ENCODE data around the gene CAPZA1.

The CAPZA1 gene

GRCh38 chr1:112676543-112676942, 56.9 kb downstream of the CAPZA1 start:
- no peak for DNase-seq (ENCODE audit: low read depth in 2 of 2)

GRCh38 chr1:112677501-112677900, 57.9 kb downstream of the CAPZA1 start:
- no peak for DNase-seq (ENCODE audit: low read depth in 2 of 2)

DNA sequence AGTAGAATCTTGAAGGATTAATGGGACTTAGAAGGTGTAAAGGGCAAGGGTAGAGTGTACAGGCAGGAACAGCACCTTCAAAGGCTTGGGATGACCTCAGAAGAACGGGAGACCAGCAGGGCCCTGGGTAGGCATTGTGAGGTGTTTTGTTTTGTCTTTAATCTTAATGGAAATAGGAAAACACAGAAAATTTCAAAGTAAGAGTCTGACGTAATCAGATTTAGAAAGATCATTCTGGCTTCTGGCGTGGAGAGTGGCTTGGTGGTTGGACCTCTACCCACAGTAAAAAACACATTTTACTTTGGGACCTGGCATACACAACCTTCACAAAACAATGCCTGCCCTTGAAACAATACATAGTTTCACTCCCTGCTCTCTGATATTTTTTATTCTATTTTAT, 59.0 kb downstream of the CAPZA1 start:
- DNase-seq (ENCODE audit: low read depth in 2 of 2) = no peak

GRCh38 chr1:112685913-112686312, 66.3 kb downstream of the CAPZA1 start:
- no peak for DNase-seq (ENCODE audit: low read depth in 2 of 2)

DNA sequence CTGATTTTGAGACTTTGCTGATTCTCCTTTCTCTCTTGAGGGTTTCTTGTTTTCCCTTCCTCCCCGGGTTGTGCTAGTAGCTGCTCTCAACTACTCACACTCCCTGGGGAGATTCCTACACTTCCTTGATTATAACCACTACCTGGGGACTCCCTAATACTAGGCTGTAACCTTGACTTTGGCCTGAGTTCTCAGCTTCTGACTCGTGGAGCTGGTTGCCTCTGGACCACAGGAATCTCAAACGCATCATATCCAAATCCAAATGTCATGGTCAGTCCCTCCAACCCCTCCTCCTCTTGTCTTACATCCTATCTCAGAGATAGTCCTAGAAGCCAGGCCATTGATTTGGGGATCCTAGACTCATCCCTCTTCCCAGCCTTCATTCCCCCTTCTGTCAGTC, 66.8 kb downstream of the CAPZA1 start:
- DNase-seq (ENCODE audit: low read depth in 2 of 2) = no peak

GRCh38 chr1:112686835-112687234, 67.2 kb downstream of the CAPZA1 start:
- DNase-seq (ENCODE audit: low read depth in 2 of 2) = no peak

- DNase-seq (ENCODE audit: low read depth in 2 of 2) = no peak
Observed at GRCh38 chr1:112687361-112687760, 67.7 kb downstream of the CAPZA1 start.

DNA sequence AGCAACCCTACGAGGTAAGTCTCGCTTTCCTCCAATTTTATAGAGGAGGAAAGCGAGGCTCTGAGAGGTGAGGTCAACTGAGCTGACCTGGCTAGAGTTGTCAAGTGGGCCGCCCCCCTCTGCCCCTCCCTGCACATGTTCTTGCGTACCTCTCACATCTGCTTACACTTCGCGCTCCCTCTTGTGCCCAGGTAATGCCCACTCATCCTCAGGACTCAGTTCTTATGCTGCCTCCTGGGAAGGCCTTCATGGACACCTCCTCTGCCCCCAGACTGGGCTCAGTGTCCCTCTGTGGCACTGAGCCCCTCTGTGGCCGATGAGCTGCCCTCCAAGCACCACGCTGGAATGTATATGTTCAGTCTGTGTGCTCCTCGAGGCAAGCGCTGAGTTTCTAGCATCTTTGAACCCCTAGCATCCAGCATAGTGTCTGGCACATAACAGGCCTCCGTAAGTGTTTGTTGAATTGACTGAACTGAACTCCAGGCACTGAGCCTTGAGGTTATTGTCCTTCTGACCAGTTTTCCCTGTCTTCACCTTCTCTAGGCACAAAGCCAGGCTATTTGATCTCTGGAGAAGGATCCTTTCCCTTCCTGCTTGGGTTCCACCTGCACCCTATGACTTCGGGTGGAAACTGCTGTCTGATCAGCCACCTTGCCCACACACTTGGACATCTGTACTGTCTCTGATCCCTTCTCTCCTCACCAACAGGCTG, 68.3 kb downstream of the CAPZA1 start:
- no peak for DNase-seq (ENCODE audit: low read depth in 2 of 2)

- no peak for DNase-seq (ENCODE audit: low read depth in 2 of 2)
Observed at GRCh38 chr1:112688781-112689193, 69.2 kb downstream of the CAPZA1 start.

DNA sequence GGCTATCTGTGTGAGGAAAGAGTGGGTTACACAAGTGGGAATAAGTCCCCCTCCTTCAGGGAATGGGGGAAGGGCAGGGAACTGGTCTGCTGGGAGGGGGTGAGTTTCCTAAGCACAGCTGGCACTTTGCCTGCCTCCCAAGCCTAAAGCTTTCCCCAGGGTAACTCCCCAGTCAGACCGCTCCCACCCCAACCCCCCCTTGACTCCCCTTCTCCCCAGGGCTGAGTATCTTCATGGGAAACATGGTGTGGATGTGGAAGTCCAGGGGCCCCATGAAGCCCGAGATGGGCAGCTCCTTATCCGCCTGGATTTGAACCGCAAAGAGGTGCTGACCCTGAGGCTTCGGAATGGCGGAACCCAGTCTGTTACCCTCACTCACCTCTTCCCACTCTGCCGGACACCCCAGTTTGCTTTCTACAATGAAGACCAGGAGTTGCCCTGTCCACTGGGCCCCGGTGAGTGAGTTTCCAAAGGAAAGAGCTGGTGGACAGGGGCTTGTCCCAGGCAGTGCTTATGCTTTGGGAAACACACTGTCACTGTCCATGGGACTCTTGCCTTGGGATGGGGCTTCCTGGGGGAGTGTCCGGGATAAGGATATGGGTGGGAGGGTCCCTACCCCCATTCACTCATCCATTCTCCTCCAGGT, 69.7 kb downstream of the CAPZA1 start:
- no peak for DNase-seq (ENCODE audit: low read depth in 2 of 2)

DNA sequence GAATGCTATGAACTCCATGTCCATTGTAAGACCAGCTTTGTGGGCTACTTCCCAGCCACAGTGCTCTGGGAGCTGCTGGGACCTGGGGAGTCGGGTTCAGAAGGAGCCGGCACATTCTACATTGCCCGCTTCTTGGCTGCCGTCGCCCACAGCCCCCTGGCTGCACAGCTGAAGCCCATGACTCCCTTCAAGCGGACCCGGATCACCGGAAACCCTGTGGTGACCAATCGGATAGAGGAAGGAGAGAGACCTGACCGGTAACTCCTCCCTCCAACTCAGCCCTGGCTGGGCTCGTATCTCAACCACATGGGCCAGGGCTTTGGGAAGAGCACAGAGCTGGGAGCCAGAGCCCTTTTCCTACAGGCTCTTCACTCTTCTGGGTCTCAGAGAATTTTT, 70.2 kb downstream of the CAPZA1 start:
- no peak for DNase-seq (ENCODE audit: low read depth in 2 of 2)

DNA sequence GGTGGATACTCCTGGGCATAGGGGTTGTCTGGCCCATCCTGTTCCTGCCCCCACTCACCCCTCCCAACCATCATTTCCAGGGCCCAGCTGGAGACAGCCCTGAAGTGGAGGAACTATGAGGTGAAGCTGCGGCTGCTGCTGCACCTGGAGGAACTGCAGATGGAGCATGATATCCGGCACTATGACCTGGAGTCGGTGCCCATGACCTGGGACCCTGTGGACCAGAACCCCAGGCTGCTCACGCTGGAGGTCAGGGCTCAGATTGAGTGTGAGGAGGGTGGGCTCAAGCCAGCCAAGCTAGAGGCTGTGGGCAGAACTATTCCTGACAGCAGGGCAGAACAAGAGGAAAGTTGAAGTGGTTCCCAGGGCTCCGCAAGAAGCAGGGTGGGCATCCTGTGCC, 73.0 kb downstream of the CAPZA1 start:
- no peak for DNase-seq (ENCODE audit: low read depth in 2 of 2)

- no peak for DNase-seq (ENCODE audit: low read depth in 2 of 2)
Observed at GRCh38 chr1:112693821-112694220, 74.2 kb downstream of the CAPZA1 start.

DNA sequence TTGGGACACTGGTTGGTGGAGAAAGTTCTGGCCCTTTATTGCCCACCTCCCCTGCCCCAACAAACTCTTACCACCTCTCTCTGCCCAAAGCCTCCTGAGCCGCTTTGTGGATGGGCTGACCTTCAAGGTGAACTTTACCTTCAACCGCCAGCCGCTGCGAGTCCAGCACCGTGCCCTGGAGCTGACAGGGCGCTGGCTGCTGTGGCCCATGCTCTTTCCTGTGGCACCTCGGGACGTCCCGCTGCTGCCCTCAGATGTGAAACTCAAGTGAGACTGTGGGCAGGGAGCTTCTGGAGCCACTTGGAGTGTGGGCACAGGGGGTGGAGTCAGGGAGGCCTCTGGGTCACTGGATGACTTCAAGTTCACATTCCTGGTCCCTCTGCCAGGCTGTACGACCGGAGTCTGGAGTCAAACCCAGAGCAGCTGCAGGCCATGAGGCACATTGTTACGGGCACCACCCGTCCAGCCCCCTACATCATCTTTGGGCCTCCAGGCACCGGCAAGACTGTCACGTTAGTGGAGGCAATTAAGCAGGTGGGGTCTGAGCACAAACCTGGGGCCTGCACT, 74.8 kb downstream of the CAPZA1 start:
- no peak for DNase-seq (ENCODE audit: low read depth in 2 of 2)

DNA sequence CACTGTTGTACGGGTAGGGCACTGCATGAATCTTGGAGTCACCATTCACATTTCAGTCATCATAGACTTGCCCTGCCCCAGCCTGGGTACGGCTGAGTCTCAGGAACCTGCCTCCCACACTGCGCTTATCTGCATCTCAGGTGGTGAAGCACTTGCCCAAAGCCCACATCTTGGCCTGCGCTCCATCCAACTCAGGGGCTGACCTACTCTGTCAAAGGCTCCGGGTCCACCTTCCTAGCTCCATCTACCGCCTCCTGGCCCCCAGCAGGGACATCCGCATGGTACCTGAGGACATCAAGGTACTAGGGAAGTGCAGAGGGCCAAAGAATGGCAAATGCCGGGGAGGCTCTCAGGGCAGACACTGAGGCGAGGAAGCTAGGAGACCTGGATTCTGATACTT, 75.6 kb downstream of the CAPZA1 start:
- DNase-seq (ENCODE audit: low read depth in 2 of 2) = no peak

DNA sequence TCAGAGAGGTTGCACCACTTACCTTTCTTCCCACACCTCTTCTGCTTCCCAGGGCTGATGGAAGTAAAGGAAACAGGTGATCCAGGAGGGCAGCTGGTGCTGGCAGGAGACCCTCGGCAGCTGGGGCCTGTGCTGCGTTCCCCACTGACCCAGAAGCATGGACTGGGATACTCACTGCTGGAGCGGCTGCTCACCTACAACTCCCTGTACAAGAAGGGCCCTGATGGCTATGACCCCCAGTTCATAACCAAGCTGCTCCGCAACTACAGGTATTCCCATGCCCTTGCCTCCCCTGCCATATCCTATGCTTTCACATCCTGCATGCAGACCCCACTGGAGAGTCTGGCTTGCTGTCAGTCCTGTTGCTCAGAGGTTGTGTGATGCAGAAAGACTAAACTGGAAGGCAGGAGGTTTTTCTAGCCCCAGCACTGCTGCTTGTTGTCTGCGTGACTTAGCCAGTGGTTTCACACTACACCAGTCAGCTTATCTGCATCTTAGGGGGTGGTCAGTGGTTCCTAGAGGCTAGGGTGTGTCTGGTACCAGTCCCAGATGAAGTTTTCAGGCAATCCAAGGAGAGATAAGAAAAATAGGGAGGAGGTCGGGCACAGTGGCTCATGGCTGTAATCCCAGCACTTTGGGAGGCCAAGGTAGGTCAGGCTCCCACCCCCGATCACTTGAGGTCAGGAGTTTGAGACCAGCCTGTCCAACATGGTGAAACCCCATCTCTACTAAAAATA, 77.1 kb downstream of the CAPZA1 start:
- no peak for DNase-seq (ENCODE audit: low read depth in 2 of 2)

GRCh38 chr1:112697781-112698201, 78.2 kb downstream of the CAPZA1 start:
- no peak for DNase-seq (ENCODE audit: low read depth in 2 of 2)

DNA sequence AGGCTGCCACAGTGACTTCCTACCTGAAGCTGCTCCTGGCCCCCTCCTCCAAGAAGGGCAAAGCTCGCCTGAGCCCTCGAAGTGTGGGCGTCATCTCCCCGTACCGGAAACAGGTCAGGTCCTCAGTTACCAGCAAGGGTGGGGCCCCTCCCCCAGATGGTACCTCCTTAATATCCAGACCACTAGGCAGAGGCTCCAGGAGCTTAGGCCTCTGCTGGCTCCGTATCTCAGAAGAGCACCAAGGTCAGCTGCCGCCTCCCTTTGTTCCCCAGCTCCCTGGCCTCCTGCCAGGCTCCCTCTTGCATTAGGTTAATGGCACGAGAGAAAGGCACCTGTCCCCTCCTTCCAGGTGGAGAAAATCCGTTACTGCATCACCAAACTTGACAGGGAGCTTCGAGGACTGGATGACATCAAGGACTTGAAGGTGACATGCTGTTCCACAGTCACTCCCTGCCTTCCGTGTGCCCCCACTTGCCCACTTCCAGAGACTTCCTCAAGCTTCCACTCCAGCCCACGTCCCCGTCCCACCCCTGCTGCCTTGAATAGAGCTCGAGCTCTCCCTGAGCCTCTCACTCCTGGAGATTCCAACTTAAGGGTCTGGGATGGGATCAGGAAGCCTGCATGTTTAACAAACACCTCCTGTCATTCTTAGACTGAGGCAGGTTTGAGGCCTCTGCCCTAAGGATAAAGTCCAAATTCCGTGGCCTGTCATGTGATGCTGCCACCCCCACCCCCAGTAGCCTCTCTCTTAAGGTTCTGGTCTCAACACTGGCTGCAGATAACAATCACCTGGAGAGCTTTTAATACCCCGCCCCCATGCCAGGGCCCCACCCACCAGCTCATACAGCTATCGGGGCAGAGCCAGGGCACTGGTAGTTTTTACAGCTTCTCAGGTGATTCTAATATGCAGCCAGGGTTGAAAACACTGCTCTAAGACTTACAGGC, 79.0 kb downstream of the CAPZA1 start:
- DNase-seq (ENCODE audit: low read depth in 2 of 2) = no peak

DNA sequence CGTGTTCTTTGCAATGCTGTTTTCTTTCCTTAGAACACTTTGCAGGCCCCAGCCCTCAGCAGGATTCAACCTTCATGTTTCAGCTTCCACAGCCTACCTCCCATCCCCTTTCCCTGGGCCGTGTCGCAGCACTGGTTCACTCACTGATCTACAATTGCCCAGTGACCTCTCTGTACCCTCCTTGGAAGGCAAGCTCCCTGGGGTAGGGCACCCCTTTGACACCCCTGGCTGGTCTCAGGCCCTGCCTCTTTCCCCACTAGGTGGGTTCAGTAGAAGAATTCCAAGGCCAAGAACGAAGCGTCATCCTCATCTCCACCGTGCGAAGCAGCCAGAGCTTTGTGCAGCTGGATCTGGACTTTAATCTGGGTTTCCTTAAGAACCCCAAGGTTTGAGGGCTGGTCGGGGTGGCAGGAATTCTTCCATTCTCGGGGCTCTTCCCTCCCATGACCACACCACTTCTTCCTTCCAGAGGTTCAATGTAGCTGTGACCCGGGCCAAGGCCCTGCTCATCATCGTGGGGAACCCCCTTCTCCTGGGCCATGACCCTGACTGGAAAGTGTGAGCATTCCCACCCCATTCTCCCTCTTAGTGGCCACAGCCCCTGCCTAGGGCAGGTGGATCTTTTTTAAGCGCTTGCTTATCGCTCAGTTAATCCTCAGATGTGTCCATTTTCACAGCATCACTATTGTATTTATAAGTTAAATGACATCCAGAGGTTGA, 80.0 kb downstream of the CAPZA1 start:
- no peak for DNase-seq (ENCODE audit: low read depth in 2 of 2)

GRCh38 chr1:112700290-112701226, 80.9 kb downstream of the CAPZA1 start:
- DNase-seq (ENCODE audit: low read depth in 2 of 2) = peak; percentile 50 to 59
